ENCODE results near the gene ACTN4.

DNA sequence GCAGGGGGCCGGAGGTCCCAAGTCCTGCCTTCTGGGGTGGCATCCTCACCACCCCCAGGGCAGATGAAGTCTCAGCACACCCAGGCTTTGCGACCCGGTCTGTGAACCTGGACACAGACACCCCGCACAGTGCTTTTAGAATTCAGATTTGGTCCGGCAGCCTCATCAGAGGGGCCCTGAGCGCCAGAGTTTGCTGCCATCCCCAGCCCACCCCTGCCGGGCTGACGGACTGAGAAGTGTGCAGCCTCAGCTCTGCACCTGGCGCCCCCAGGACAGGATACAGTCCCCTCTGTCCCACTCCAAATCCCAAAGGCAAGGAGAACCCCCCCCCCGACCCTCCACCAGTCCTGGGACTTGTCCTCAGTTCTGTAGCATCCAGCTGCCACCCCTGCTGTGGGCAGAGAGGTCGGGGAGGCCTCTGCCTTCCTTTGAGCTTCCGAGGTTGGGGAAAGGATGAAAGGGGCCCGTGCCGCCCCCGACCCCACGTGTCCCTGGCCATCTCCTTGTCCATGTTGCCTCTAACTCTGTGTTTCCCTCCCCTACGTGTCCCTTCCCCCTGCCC is 79.9 kb downstream of the ACTN4 start:
- TF ChIP-seq, protein P1, sequence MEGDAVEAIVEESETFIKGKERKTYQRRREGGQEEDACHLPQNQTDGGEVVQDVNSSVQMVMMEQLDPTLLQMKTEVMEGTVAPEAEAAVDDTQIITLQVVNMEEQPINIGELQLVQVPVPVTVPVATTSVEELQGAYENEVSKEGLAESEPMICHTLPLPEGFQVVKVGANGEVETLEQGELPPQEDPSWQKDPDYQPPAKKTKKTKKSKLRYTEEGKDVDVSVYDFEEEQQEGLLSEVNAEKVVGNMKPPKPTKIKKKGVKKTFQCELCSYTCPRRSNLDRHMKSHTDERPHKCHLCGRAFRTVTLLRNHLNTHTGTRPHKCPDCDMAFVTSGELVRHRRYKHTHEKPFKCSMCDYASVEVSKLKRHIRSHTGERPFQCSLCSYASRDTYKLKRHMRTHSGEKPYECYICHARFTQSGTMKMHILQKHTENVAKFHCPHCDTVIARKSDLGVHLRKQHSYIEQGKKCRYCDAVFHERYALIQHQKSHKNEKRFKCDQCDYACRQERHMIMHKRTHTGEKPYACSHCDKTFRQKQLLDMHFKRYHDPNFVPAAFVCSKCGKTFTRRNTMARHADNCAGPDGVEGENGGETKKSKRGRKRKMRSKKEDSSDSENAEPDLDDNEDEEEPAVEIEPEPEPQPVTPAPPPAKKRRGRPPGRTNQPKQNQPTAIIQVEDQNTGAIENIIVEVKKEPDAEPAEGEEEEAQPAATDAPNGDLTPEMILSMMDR (IDR thresholded peaks at IDR 0.05; ENCODE audit: low read depth, low read length) = no peak
- TF ChIP-seq MAX (IDR thresholded peaks at IDR 0.05; ENCODE audit: low read depth, low read length) = no peak

Measured in NB4 (cell line).